Activated T-helper 9 cell treated with anti-CD3 and anti-CD28 coated beads, Interleukin-2, amount 50 U/mL, for 16 hours (primary cell): Measurements from ENCODE around the gene RNF151.

Experiments
- DNase-seq: peaks from one replicate; pipeline ENCODE4 v3.0.0-alpha.2; 2020; ENCODE audit warnings: low read depth

The RNF151 gene

GRCh38 chr16:1978476-1979120 is 11.9 kb downstream of the RNF151 start:
- DNase-seq = no peak

- no peak for DNase-seq
Measured at GRCh38 chr16:1979271-1980029, 12.8 kb downstream of the RNF151 start.

- DNase-seq = no peak
Measured at GRCh38 chr16:1980030-1980769, 13.5 kb downstream of the RNF151 start.

GRCh38 chr16:1980770-1981087 is 14.1 kb downstream of the RNF151 start:
- DNase-seq = no peak

- DNase-seq = no peak
Measured at GRCh38 chr16:1981398-1981836, 14.8 kb downstream of the RNF151 start, which contains the start of gene NOXO1. TSS of gene NOXO1 (minus strand) at chr16:1981469. CDS start at chr16:1981179, 290 bp downstream.

- no peak for DNase-seq
Measured at GRCh38 chr16:1982013-1982433, 15.4 kb downstream of the RNF151 start.

- DNase-seq = no peak
Measured at GRCh38 chr16:1982991-1983543, 16.4 kb downstream of the RNF151 start.

GRCh38 chr16:1983544-1984346 is 17.1 kb downstream of the RNF151 start, which contains the start of gene GFER:
TSS of gene GFER (plus strand) at chr16:1984193. CDS start at chr16:1984219, 26 bp downstream.
- peak; percentile 60 for DNase-seq

GRCh38 chr16:1984347-1985225 is 17.9 kb downstream of the RNF151 start:
- DNase-seq = no peak

- DNase-seq = no peak
Measured at GRCh38 chr16:1985466-1986150, 19.0 kb downstream of the RNF151 start.

GRCh38 chr16:1987198-1987597 is 20.5 kb downstream of the RNF151 start:
- DNase-seq = no peak

GRCh38 chr16:1989209-1990100 is 22.8 kb downstream of the RNF151 start, which contains the start of gene SYNGR3:
TSS of gene SYNGR3 (plus strand) at chr16:1989970. CDS start at chr16:1990103, 133 bp downstream.
- DNase-seq = no peak

- DNase-seq = no peak
Measured at GRCh38 chr16:1990101-1990350, 23.4 kb downstream of the RNF151 start.

GRCh38 chr16:1990351-1991134 is 23.9 kb downstream of the RNF151 start:
- no peak for DNase-seq

GRCh38 chr16:1991135-1991551 is 24.5 kb downstream of the RNF151 start:
- DNase-seq = no peak

GRCh38 chr16:1991588-1991947 is 24.9 kb downstream of the RNF151 start:
- no peak for DNase-seq

GRCh38 chr16:1991948-1992703 is 25.5 kb downstream of the RNF151 start:
- peak; percentile 99 for DNase-seq
